ENCODE measurements around the gene GALNTL6. TPM values are rescaled to one million over a fixed set of nuclear protein-coding genes. Genes with fewer than 3 reads are reported as not detected.

Gene GALNTL6
- total RNA-seq, 4 donors from 2014 or later: 0.82 to 0.95 TPM; not detected in 2

DNA sequence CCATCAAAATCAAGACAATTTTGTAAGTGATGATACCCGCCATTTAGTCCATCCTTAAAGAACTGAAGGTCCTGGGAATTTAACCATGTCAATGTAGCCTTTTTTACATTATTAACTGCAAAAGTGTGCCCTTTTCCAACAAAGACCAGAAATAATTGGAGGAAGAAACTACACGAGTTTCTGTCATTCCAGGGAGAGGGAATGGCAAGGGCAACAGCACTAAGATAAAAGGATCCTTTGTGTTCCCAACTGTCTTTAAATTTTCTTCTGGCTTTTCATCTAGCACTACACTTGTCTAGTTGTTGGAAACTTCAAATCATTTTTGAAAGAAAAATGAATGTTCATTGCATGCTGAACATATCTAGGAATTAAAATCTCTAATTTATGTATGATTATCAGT, 286.2 kb downstream of the GALNTL6 start:
- H3K4me3 ChIP-seq: no peak overlapping the region
- H3K27me3 ChIP-seq: no peaks in the 10 kb centered on the region
- no peaks in the 10 kb centered on the region for H3K4me1 ChIP-seq
- no peak overlapping the region for H3K27ac ChIP-seq
- 68 to 73% methylated on average over 2 of the region's 2 CpGs for WGBS, 2 donors (ENCODE audit: low coverage in 1 of 2)
- H3K36me3 ChIP-seq: no peaks in the 10 kb centered on the region
- TF ChIP-seq POLR2A (IDR thresholded peaks at IDR 0.05) (no peak), POLR2AphosphoS5 (IDR thresholded peaks at IDR 0.05) (no peak), EP300 (IDR thresholded peaks at IDR 0.05; ENCODE audit: low read depth) (no peak)
- TF ChIP-seq, protein P1, sequence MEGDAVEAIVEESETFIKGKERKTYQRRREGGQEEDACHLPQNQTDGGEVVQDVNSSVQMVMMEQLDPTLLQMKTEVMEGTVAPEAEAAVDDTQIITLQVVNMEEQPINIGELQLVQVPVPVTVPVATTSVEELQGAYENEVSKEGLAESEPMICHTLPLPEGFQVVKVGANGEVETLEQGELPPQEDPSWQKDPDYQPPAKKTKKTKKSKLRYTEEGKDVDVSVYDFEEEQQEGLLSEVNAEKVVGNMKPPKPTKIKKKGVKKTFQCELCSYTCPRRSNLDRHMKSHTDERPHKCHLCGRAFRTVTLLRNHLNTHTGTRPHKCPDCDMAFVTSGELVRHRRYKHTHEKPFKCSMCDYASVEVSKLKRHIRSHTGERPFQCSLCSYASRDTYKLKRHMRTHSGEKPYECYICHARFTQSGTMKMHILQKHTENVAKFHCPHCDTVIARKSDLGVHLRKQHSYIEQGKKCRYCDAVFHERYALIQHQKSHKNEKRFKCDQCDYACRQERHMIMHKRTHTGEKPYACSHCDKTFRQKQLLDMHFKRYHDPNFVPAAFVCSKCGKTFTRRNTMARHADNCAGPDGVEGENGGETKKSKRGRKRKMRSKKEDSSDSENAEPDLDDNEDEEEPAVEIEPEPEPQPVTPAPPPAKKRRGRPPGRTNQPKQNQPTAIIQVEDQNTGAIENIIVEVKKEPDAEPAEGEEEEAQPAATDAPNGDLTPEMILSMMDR (IDR thresholded peaks at IDR 0.05): no peak
- DNase-seq: no peak
- intact Hi-C loops (cut with DNase I; ENCODE audit: low total_unique reads) (no loop called here), in situ Hi-C loops (cut with MboI; ENCODE audit: low pct_ligation_motif_present in 1 of 4, low pct_unique_long_range_greater_than_20kb in 1 of 4, low sequenced_read_pairs in 3 of 4) (no loop called here)
- H3K9me3 ChIP-seq: no peaks in the 10 kb centered on the region

GRCh38 chr4:172103456-172103855, 290.3 kb downstream of the GALNTL6 start:
- Histone ChIP-seq H3K4me1 (no peaks in the 10 kb centered on the region), H3K9me3 (no peaks in the 10 kb centered on the region), H3K36me3 (no peaks in the 10 kb centered on the region), H3K4me3 (no peak overlapping the region), H3K27me3 (no peaks in the 10 kb centered on the region), H3K27ac (no peak overlapping the region)
- intact Hi-C loops (cut with DNase I; ENCODE audit: low total_unique reads): no loop called here
- DNase-seq: no peak
- 95% methylated on average over 1 of the region's 1 CpG; no CpG with 5 or more reads in 1 of the 2 donors for WGBS, 2 donors (ENCODE audit: low coverage in 1 of 2)
- in situ Hi-C loops (cut with MboI; ENCODE audit: low pct_ligation_motif_present in 1 of 4, low pct_unique_long_range_greater_than_20kb in 1 of 4, low sequenced_read_pairs in 3 of 4): no loop called here
- TF ChIP-seq POLR2A (IDR thresholded peaks at IDR 0.05): no peak
- TF ChIP-seq, protein P1 (IDR thresholded peaks at IDR 0.05): no peak
- TF ChIP-seq POLR2AphosphoS5 (IDR thresholded peaks at IDR 0.05): no peak
- no peak for TF ChIP-seq EP300 (IDR thresholded peaks at IDR 0.05; ENCODE audit: low read depth)

DNA sequence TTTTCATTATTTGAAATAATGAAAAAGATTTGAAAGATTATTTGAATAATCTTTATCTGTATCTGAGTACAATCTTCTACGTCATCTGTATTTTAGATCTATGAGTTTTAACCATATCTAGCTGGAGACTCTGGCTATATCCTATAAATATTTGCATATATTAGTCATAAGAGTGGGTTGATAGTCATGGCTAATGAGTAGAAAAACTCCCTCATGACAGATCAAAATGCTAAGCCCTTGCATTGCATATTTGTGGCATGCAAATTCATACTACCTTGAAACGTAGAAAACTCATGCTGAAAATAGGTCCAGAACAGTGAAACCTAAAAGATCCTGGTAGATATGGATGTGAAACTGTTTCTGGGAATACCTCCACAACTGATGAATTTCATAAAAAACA, 291.3 kb downstream of the GALNTL6 start:
- H3K36me3 ChIP-seq: no peaks in the 10 kb centered on the region
- DNase-seq: no peak
- H3K4me1 ChIP-seq: no peaks in the 10 kb centered on the region
- intact Hi-C loops (cut with DNase I; ENCODE audit: low total_unique reads) (no loop called here), in situ Hi-C loops (cut with MboI; ENCODE audit: low pct_ligation_motif_present in 1 of 4, low pct_unique_long_range_greater_than_20kb in 1 of 4, low sequenced_read_pairs in 3 of 4) (no loop called here)
- no peaks in the 10 kb centered on the region for H3K27me3 ChIP-seq
- no peak overlapping the region for H3K27ac ChIP-seq
- 66 to 75% methylated on average over 2 of the region's 2 CpGs for WGBS, 2 donors (ENCODE audit: low coverage in 1 of 2)
- no peak for TF ChIP-seq POLR2AphosphoS5 (IDR thresholded peaks at IDR 0.05)
- no peak for TF ChIP-seq POLR2A (IDR thresholded peaks at IDR 0.05)
- TF ChIP-seq, protein P1 (IDR thresholded peaks at IDR 0.05): no peak
- no peak for TF ChIP-seq EP300 (IDR thresholded peaks at IDR 0.05; ENCODE audit: low read depth)
- no peak overlapping the region for H3K4me3 ChIP-seq
- H3K9me3 ChIP-seq: no peaks in the 10 kb centered on the region

- in situ Hi-C loops (cut with MboI; ENCODE audit: low pct_ligation_motif_present in 1 of 4, low pct_unique_long_range_greater_than_20kb in 1 of 4, low sequenced_read_pairs in 3 of 4) (no loop called here), intact Hi-C loops (cut with DNase I; ENCODE audit: low total_unique reads) (no loop called here)
- Histone ChIP-seq H3K4me1 (no peaks in the 10 kb centered on the region), H3K9me3 (no peaks in the 10 kb centered on the region), H3K27me3 (no peaks in the 10 kb centered on the region), H3K27ac (no peak overlapping the region), H3K36me3 (no peaks in the 10 kb centered on the region), H3K4me3 (no peak overlapping the region)
- 64 to 80% methylated on average over 1 of the region's 1 CpG for WGBS, 2 donors (ENCODE audit: low coverage in 1 of 2)
- TF ChIP-seq POLR2AphosphoS5 (IDR thresholded peaks at IDR 0.05) (no peak), EP300 (IDR thresholded peaks at IDR 0.05; ENCODE audit: low read depth) (no peak)
- no peak for DNase-seq
These were observed 292.7 kb downstream of the GALNTL6 start for GRCh38 chr4:172105918-172106317.

- TF ChIP-seq, protein P1 (IDR thresholded peaks at IDR 0.05): no peak
- no peak for TF ChIP-seq EP300 (IDR thresholded peaks at IDR 0.05; ENCODE audit: low read depth)
- no peak for TF ChIP-seq POLR2A (IDR thresholded peaks at IDR 0.05)
- no peak for TF ChIP-seq POLR2AphosphoS5 (IDR thresholded peaks at IDR 0.05)
- no peak for DNase-seq
- H3K27me3 ChIP-seq: no peaks in the 10 kb centered on the region
- no peaks in the 10 kb centered on the region for H3K4me1 ChIP-seq
- no peaks in the 10 kb centered on the region for H3K36me3 ChIP-seq
- no peak overlapping the region for H3K4me3 ChIP-seq
- intact Hi-C loops (cut with DNase I; ENCODE audit: low total_unique reads) (no loop called here), in situ Hi-C loops (cut with MboI; ENCODE audit: low pct_ligation_motif_present in 1 of 4, low pct_unique_long_range_greater_than_20kb in 1 of 4, low sequenced_read_pairs in 3 of 4) (no loop called here)
- no peaks in the 10 kb centered on the region for H3K9me3 ChIP-seq
- H3K27ac ChIP-seq: no peak overlapping the region
These were observed 296.3 kb downstream of the GALNTL6 start for GRCh38 chr4:172109466-172109865.
